HG02938 (cell line): Measurements from ENCODE around the gene PTPN9.
"Not testable (repeated sequence)": the region's sequence is repeated elsewhere in the genome, so short reads cannot be mapped to it uniquely, and the experiment has no call there.

Experiments used
- ATAC-seq: cut with Tn5 transposase; IDR thresholded peaks from one replicate; pipeline ENCODE4 v1.9.1; 2021; ENCODE audit warnings: mild to moderate bottlenecking, moderate library complexity; ENCODE audit not compliant: unreplicated experiment

Gene PTPN9

GRCh38 chr15:75454471-75455378 is 124.4 kb downstream of the PTPN9 start:
- ATAC-seq, result no peak

- peak; percentile 33 for ATAC-seq
Observed at GRCh38 chr15:75453703-75454470, 125.2 kb downstream of the PTPN9 start.

- ATAC-seq, result no peak
Observed at GRCh38 chr15:75452865-75453702, 126.0 kb downstream of the PTPN9 start.

GRCh38 chr15:75452364-75452864 is 126.7 kb downstream of the PTPN9 start:
- no peak for ATAC-seq

- peak; percentile 44 for ATAC-seq
Observed at GRCh38 chr15:75451674-75452363, 127.3 kb downstream of the PTPN9 start, which contains the start of gene SIN3A. SIN3A (minus strand) TSS chr15:75451690; CDS start chr15:75430375, 21,315 bp downstream.

- no peak for ATAC-seq
Observed at GRCh38 chr15:75451202-75451673, 127.9 kb downstream of the PTPN9 start.

- ATAC-seq, result peak; percentile 17
Observed at GRCh38 chr15:75450307-75451201, 128.6 kb downstream of the PTPN9 start.

- ATAC-seq, result no peak
Observed at GRCh38 chr15:75449585-75450306, 129.4 kb downstream of the PTPN9 start.

GRCh38 chr15:75448171-75448570 is 130.9 kb downstream of the PTPN9 start:
- not testable (repeated sequence) for ATAC-seq

- ATAC-seq, result no peak
Observed at GRCh38 chr15:75446151-75446550, 133.0 kb downstream of the PTPN9 start.

- not testable (repeated sequence) for ATAC-seq
Observed at GRCh38 chr15:75445324-75445723, 133.8 kb downstream of the PTPN9 start.

GRCh38 chr15:75443972-75444453 is 135.1 kb downstream of the PTPN9 start:
- ATAC-seq, result not testable (repeated sequence)

GRCh38 chr15:75437721-75438120 is 141.4 kb downstream of the PTPN9 start:
- ATAC-seq, result no peak

GRCh38 chr15:75436881-75437280 is 142.2 kb downstream of the PTPN9 start:
- ATAC-seq, result no peak

GRCh38 chr15:75431682-75432081 is 147.4 kb downstream of the PTPN9 start:
- ATAC-seq, result no peak

- ATAC-seq, result no peak
Observed at GRCh38 chr15:75431270-75431669, 147.8 kb downstream of the PTPN9 start.

- no peak for ATAC-seq
Observed at GRCh38 chr15:75430259-75430658, 148.9 kb downstream of the PTPN9 start.

GRCh38 chr15:75428152-75428551 is 151.0 kb downstream of the PTPN9 start:
- ATAC-seq, result no peak
